H1 (cell line): ENCODE data around the gene NAA16. TPM values are rescaled to one million over a fixed set of nuclear protein-coding genes. Genes with fewer than 3 reads are reported as not detected.

Experiments used
- CTCF ChIA-PET: fragments of 300-600 bp; sonication (Branson Sonifier 250); formaldehyde crosslinking; loops from one replicate; lab custom pipeline; 2021; ENCODE audit not compliant: partially characterized antibody; lab: Charles Lee
- POLR2A ChIA-PET: fragments of 300-600 bp; sonication (Branson Sonifier 250); formaldehyde crosslinking; loops from one replicate; lab custom pipeline; 2021; ENCODE audit warnings: inconsistent platforms; ENCODE audit not compliant: partially characterized antibody; lab: Charles Lee
- DNase-seq, 2 experiments: peaks; one replicate each; pipeline versions ENCODE4 v3.0.0 to v3.0.0-alpha.2; 2010 to 2022; ENCODE audit warnings: low spot score in 2 of 2, low read depth in 1 of 2, mixed read lengths in 1 of 2
- FAIRE-seq: peaks from 2 replicates; lab custom pipeline; 2011; peaks lifted over from hg19 to GRCh38; lab: Jason Lieb, UNC
- H2AFZ ChIP-seq: 2 replicates; pipeline ENCODE4 v1.8.1; 2012; ENCODE audit warnings: low read length, inconsistent platforms
- H2AK5ac ChIP-seq: 2 replicates; pipeline ENCODE4 v1.6.1; 2013; ENCODE audit warnings: low read depth, low read length
- H2BK120ac ChIP-seq: replicated peaks from 2 replicates; pipeline ENCODE3; 2013; ENCODE audit warnings: low read depth, low read length, inconsistent platforms
- H2BK12ac ChIP-seq: 2 replicates; pipeline ENCODE4 v1.6.1; 2013; ENCODE audit warnings: low read depth, low read length
- H2BK15ac ChIP-seq: 2 replicates; pipeline ENCODE4 v1.6.1; 2013; ENCODE audit warnings: low read length
- H2BK20ac ChIP-seq: 2 replicates; pipeline ENCODE4 v1.6.1; 2013; ENCODE audit warnings: low read length
- H2BK5ac ChIP-seq: 2 replicates; pipeline ENCODE4 v1.6.1; 2013; ENCODE audit warnings: low read depth, low read length
- H3K14ac ChIP-seq: 2 replicates; pipeline ENCODE4 v1.6.1; 2013; ENCODE audit warnings: inconsistent platforms; ENCODE audit not compliant: insufficient read length
- H3K18ac ChIP-seq: 2 replicates; pipeline ENCODE4 v1.6.1; 2013; ENCODE audit warnings: low read length; ENCODE audit errors: extremely low read depth
- H3K23ac ChIP-seq: 2 replicates; pipeline ENCODE4 v1.6.1; 2013; ENCODE audit warnings: inconsistent platforms; ENCODE audit not compliant: insufficient read length
- H3K23me2 ChIP-seq: 2 replicates; pipeline ENCODE4 v1.6.1; 2013; ENCODE audit warnings: low read depth, low read length
- H3K27ac ChIP-seq: 2 replicates; pipeline ENCODE4 v1.6.1; 2011; ENCODE audit warnings: low read depth, low read length, inconsistent platforms
- H3K27me3 ChIP-seq, 4 experiments: replicated peaks in 1 of 4; 1 replicate in 1 of 4; 2 replicates in 3 of 4; pipeline versions ENCODE4 v1.6.1 to v1.8.1; 2011 to 2013; ENCODE audit warnings: low read length in 3 of 4, mild to moderate bottlenecking in 3 of 4, inconsistent platforms in 2 of 4, mixed read lengths in 2 of 4, moderate library complexity in 1 of 4; ENCODE audit not compliant: control insufficient read depth in 3 of 4, insufficient read depth in 3 of 4; ENCODE audit errors: extremely low read depth in 1 of 4
- H3K36me3 ChIP-seq, 4 experiments: 2 replicates each; pipeline versions ENCODE4 v1.6.1 to v1.8.1; 2011 to 2013; ENCODE audit warnings: mild to moderate bottlenecking in 4 of 4, low read length in 3 of 4, moderate library complexity in 2 of 4, control low read depth in 1 of 4, inconsistent platforms in 1 of 4; ENCODE audit not compliant: insufficient read depth in 4 of 4, control insufficient read depth in 2 of 4
- H3K4ac ChIP-seq: replicated peaks from 2 replicates; pipeline ENCODE3; 2013; ENCODE audit warnings: low read length, low read depth, mixed read lengths, inconsistent platforms; ENCODE audit not compliant: insufficient read length
- H3K4me1 ChIP-seq, 4 experiments: replicated peaks in 1 of 4; 1 replicate in 1 of 4; 2 replicates in 3 of 4; pipeline versions ENCODE4 v1.6.1 to v1.8.1; 2011 to 2013; ENCODE audit warnings: low read length in 3 of 4, inconsistent platforms in 2 of 4, mixed read lengths in 1 of 4; ENCODE audit not compliant: insufficient read depth in 4 of 4, control insufficient read depth in 3 of 4
- H3K4me2 ChIP-seq, 2 experiments: 2 replicates each; pipeline versions ENCODE4 v1.6.1 to v1.8.1; 2011 to 2013; ENCODE audit warnings: low read depth in 2 of 2, low read length in 2 of 2, control low read depth in 1 of 2, inconsistent platforms in 1 of 2, mild to moderate bottlenecking in 1 of 2; ENCODE audit not compliant: insufficient read depth in 1 of 2
- H3K4me3 ChIP-seq, 4 experiments: fragments of 200-600, 300-600 bp in 1 of 4; sonication (generic), shearing (Covaris generic), sonication (Bioruptor Twin) in 1 of 4; 2 replicates each; pipeline versions ENCODE4 v1.5.1 to v1.8.1; 2011 to 2016; ENCODE audit warnings: low read length in 4 of 4, low read depth in 3 of 4, control low read depth in 2 of 4, inconsistent platforms in 2 of 4, mild to moderate bottlenecking in 2 of 4, mixed read lengths in 1 of 4, moderate library complexity in 1 of 4; ENCODE audit not compliant: insufficient read depth in 2 of 4; ENCODE audit errors: extremely low read depth in 1 of 4
- H3K56ac ChIP-seq: replicated peaks from 2 replicates; pipeline ENCODE3; 2013; ENCODE audit warnings: low read depth, mild to moderate bottlenecking, mixed read lengths, low read length, inconsistent platforms; ENCODE audit not compliant: insufficient read length
- H3K79me1 ChIP-seq: 2 replicates; pipeline ENCODE4 v1.6.1; 2013; ENCODE audit warnings: low read depth, low read length, control low read depth
- H3K79me2 ChIP-seq, 2 experiments: 2 replicates each; pipeline versions ENCODE4 v1.6.1 to v1.8.1; 2012 to 2013; ENCODE audit warnings: low read length in 2 of 2, mild to moderate bottlenecking in 2 of 2, inconsistent platforms in 1 of 2; ENCODE audit not compliant: insufficient read depth in 2 of 2, control insufficient read depth in 1 of 2
- H3K9ac ChIP-seq, 4 experiments: replicated peaks in 1 of 4; 1 replicate in 1 of 4; 2 replicates in 3 of 4; pipeline versions ENCODE4 v1.6.1 to v1.8.1; 2011 to 2013; ENCODE audit warnings: low read depth in 3 of 4, low read length in 3 of 4, control low read depth in 2 of 4, mild to moderate bottlenecking in 2 of 4, moderate library complexity in 2 of 4, inconsistent platforms in 1 of 4; ENCODE audit errors: extremely low read depth in 1 of 4
- H3K9me3 ChIP-seq, 2 experiments: 2 replicates each; pipeline versions ENCODE4 v1.6.1 to v1.8.1; 2012 to 2013; ENCODE audit warnings: mild to moderate bottlenecking in 2 of 2, moderate library complexity in 2 of 2, control low read depth in 1 of 2, inconsistent platforms in 1 of 2, low read depth in 1 of 2, low read length in 1 of 2, mixed read lengths in 1 of 2; ENCODE audit not compliant: insufficient read depth in 2 of 2
- H4K20me1 ChIP-seq, 2 experiments: replicated peaks in 1 of 2; 2 replicates each; pipeline versions ENCODE3 to v1.8.1; 2011 to 2013; ENCODE audit warnings: inconsistent platforms in 2 of 2, low read length in 2 of 2, mild to moderate bottlenecking in 1 of 2; ENCODE audit not compliant: insufficient read depth in 2 of 2, control insufficient read depth in 1 of 2
- H4K5ac ChIP-seq: 2 replicates; pipeline ENCODE4 v1.6.1; 2013; ENCODE audit warnings: low read length, low read depth, mixed read lengths, inconsistent platforms; ENCODE audit not compliant: insufficient read length
- H4K8ac ChIP-seq: 2 replicates; pipeline ENCODE4 v1.8.0; 2013; ENCODE audit warnings: mild to moderate bottlenecking, moderate library complexity, low read length, inconsistent platforms; ENCODE audit not compliant: insufficient read depth; ENCODE audit errors: extremely low read depth
- H4K91ac ChIP-seq: replicated peaks from 2 replicates; pipeline ENCODE3; 2013; ENCODE audit warnings: low read length, mixed read lengths, inconsistent platforms; ENCODE audit not compliant: insufficient read length
- BRCA1 ChIP-seq: IDR thresholded peaks from 2 replicates; pipeline ENCODE4 v1.6.1; 2012; ENCODE audit warnings: low read depth, low read length, improper control_type of control experiment
- CEBPB ChIP-seq: IDR thresholded peaks from 2 replicates; pipeline ENCODE4 v1.6.1; 2012; ENCODE audit warnings: low read depth, low read length
- E2F6 ChIP-seq: IDR thresholded peaks from 2 replicates; pipeline ENCODE4 v1.6.1; 2012; ENCODE audit warnings: inconsistent platforms
- KDM1A ChIP-seq: fragments of 200-600, 300-600 bp; sonication (generic); IDR thresholded peaks from 2 replicates; pipeline ENCODE4 v1.7.1; 2016; ENCODE audit warnings: mild to moderate bottlenecking, low read length, borderline replicate concordance
- KDM5A ChIP-seq: fragments of 200-600 bp; IDR thresholded peaks from 2 replicates; pipeline ENCODE4 v1.7.1; 2012; ENCODE audit warnings: mild to moderate bottlenecking, low read length, inconsistent platforms, mixed read lengths
- MAX ChIP-seq: IDR thresholded peaks from 2 replicates; pipeline ENCODE4 v1.6.1; 2012; ENCODE audit warnings: inconsistent platforms
- PHF8 ChIP-seq: fragments of 200-600 bp; sonication (generic); conservative IDR thresholded peaks from 2 replicates; pipeline ENCODE4 v1.7.1; 2012; ENCODE audit warnings: low read depth, mild to moderate bottlenecking, inconsistent platforms, low read length, moderate library complexity
- POLR2AphosphoS5 ChIP-seq: IDR thresholded peaks from 2 replicates; pipeline ENCODE4 v1.6.1; 2011; ENCODE audit warnings: low read depth, low read length
- RBBP5 ChIP-seq: IDR thresholded peaks from 2 replicates; pipeline ENCODE4 v1.7.1; 2012; ENCODE audit warnings: low read depth, mild to moderate bottlenecking, inconsistent platforms, low read length, moderate library complexity, borderline replicate concordance
- SIRT6 ChIP-seq: IDR thresholded peaks from one replicate; pipeline ENCODE4 v1.7.1; 2012; ENCODE audit warnings: low read length, inconsistent platforms
- SIX5 ChIP-seq: IDR thresholded peaks from 2 replicates; pipeline ENCODE4 v1.6.1; 2011; ENCODE audit warnings: mild to moderate bottlenecking, low read depth, low read length
- SP4 ChIP-seq: IDR thresholded peaks from 2 replicates; pipeline ENCODE4 v1.6.1; 2012; ENCODE audit warnings: low read length, inconsistent platforms
- TAF1 ChIP-seq: IDR thresholded peaks from 2 replicates; pipeline ENCODE4 v1.6.1; 2011; ENCODE audit warnings: mild to moderate bottlenecking, low read depth, low read length
- TEAD4 ChIP-seq: IDR thresholded peaks from 2 replicates; pipeline ENCODE4 v1.6.1; 2012; ENCODE audit warnings: low read depth, low read length, inconsistent platforms, mixed read lengths
- WGBS, 2 experiments: shearing (Covaris generic) in 1 of 2; methylation state at CpG; one replicate each; pipeline versions ENCODE4 v1.1.6 to v1.1.7; 2013 to 2015; ENCODE audit warnings: low lambda C conversion rate in 2 of 2, mixed read lengths in 2 of 2, inconsistent platforms in 1 of 2, low coverage in 1 of 2, missing lambda C conversion rate in 1 of 2; ENCODE audit not compliant: insufficient replicate concordance in 2 of 2, insufficient coverage in 1 of 2, insufficient read length in 1 of 2; ENCODE audit errors: extremely low coverage in 1 of 2, missing lambda C conversion rate in 1 of 2; 5-methylcytosine and 5-hydroxymethylcytosine counted together
- polyA plus RNA-seq, 7 experiments: library from polyadenylated mRNA; depleted of rRNA in 3 of 7; stranded (reverse) in 5 of 7; unstranded in 2 of 7; fragments of >200 nt in 5 of 7; fragments of 200-250 nt in 2 of 7; gene quantifications; 1 replicate in 5 of 7; 2 replicates in 1 of 7; 4 replicates in 1 of 7; pipeline versions ENCODE4 v1.2.1 to v1.2.3, GENCODE V29; 2011 to 2013; ENCODE audit warnings: missing spikeins in 2 of 7, mixed read lengths in 2 of 7
- total RNA-seq: library from RNA; stranded (reverse); fragmentation: NEBNext Ultra II Directional; extraction: Animal tissue kit (Norgen Biotek cat#: 25700); gene quantifications from 2 replicates; pipeline ENCODE4 v1.2.1, GENCODE V29; 2021

The NAA16 gene
- total and polyA plus RNA-seq, 2 of the 8 experiments (the other 6 are each of a cell fraction or from before 2014, with no cell fraction given), result 11.4 to 40.0 TPM

- FAIRE-seq (no peak), DNase-seq (no peak)
- Histone ChIP-seq H2BK120ac (no peak overlapping the region), H2BK5ac (no peak overlapping the region), H3K79me2 (no peaks in the 10 kb centered on the region), H3K4me2 (no peak overlapping the region), H3K4me3 (no peak overlapping the region), H3K9ac (no peak overlapping the region), H3K4me1 (peaks cover 0 to 4% (median 1%) of the 10 kb centered on the region in 4 experiments; a peak in 1 of 7 replicates), H3K36me3 (no peaks in the 10 kb centered on the region), H3K27ac (no peak overlapping the region), H2BK12ac (no peak overlapping the region), H3K23ac (no peak overlapping the region), H3K79me1 (no peaks in the 10 kb centered on the region), H4K20me1 (no peaks in the 10 kb centered on the region), H3K23me2 (no peaks in the 10 kb centered on the region), H3K14ac (no peak overlapping the region), H3K27me3 (no peaks in the 10 kb centered on the region), H3K4ac (no peak overlapping the region), H2AFZ (no peak overlapping the region), H3K56ac (no peak overlapping the region), H3K9me3 (no peaks in the 10 kb centered on the region), H2BK20ac (no peak overlapping the region), H2BK15ac (no peak overlapping the region), H3K18ac (no peak overlapping the region), H4K91ac (no peak overlapping the region), H2AK5ac (no peak overlapping the region), H4K5ac (no peak overlapping the region), H4K8ac (no peak overlapping the region; the same call in 1 of the 2 replicates)
- POLR2A ChIA-PET, result interaction anchor here (0.8 kb wide), 1 partner anchor 270 kb away, joined by 3 read pairs; no protein-coding TSS in a partner anchor
- WGBS, 2 experiments, result 92% methylated on average over 7 of the region's 7 CpGs; no CpG with 5 or more reads in 1 of the 2 experiments
- CTCF ChIA-PET, result interaction anchor here (1.3 kb wide), 1 partner anchor 112 kb away, joined by 3 read pairs; no protein-coding TSS in a partner anchor
- TF ChIP-seq POLR2AphosphoS5 (no peak), MAX (no peak), BRCA1 (no peak), RBBP5 (no peak), SIRT6 (no peak), TEAD4 (no peak), E2F6 (no peak), SIX5 (no peak), SP4 (no peak), KDM5A (no peak), CEBPB (no peak), KDM1A (no peak), PHF8 (no peak), TAF1 (no peak)
Observed at GRCh38 chr13:41398494-41399170, 87.6 kb downstream of the NAA16 start.
